ENCODE measurements around the gene PPP1R8. TPM values are rescaled to one million over a fixed set of nuclear protein-coding genes. Genes with fewer than 3 reads are reported as not detected.

Gene PPP1R8
- total and polyA plus RNA-seq, 2 of the 8 experiments (the other 6 are each of a cell fraction or from before 2014, with no cell fraction given): 33.4 to 51.8 TPM

DNA sequence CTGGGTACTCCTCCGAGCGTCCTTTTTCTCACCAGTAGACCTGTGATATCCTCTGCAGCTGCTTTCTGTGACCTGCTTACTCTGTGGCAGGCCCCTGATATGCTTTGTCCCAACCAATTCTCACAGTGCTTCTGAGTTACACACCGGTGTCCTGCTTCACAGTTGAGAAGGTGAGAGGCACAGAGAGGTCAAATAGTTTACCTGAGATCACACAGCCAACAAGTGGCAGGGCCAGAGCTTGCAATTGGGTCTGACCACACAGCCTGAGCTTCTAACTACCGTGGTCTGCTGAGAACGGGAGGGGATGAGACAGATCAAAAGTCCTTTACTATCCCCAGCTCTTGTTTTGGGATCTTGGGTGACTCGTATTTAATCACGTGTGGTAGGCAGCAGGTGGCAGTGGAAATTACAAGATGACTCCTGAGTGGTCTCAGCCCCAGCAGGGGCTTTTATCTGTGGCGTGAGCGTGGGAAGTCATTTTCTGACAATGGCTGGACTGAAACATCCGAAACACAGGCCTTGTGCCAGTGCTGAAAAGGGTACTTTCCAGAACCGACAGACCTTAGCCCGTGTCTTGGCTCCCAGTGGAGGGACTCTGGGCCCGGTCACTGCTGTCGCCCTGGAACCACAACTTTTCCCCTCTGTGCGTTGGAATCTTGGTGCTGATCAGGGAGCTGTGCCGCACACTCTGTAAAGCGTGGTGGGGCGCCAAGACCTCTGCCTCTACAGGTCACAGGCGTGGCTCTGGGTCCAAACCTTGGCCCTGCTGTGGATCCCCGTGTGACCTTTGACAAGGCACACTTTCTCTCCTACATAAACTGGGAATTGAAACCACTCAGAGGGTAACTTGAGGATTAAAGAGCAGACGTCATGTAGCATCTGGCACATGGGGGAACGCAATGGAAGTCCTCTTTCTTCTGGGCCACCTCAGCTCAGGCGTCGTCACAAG, 53.7 kb downstream of the PPP1R8 start:
- Histone ChIP-seq H3K23me2 (ENCODE audit: low read depth, low read length) (no peaks in the 10 kb centered on the region), H2BK5ac (ENCODE audit: low read depth, low read length) (no peak overlapping the region), H3K79me2 (ENCODE audit: control insufficient read depth in 1 of 2, insufficient read depth in 2 of 2, low read length in 2 of 2) (no peaks in the 10 kb centered on the region), H2BK120ac (replicated peaks; ENCODE audit: low read depth, low read length) (no peak overlapping the region), H2BK12ac (ENCODE audit: low read depth, low read length) (no peak overlapping the region), H3K27me3 (replicated peaks in 1 of 4; ENCODE audit: control insufficient read depth in 3 of 4, extremely low read depth in 1 of 4, insufficient read depth in 3 of 4, low read length in 3 of 4) (no peaks in the 10 kb centered on the region), H2AFZ (ENCODE audit: low read length) (no peak overlapping the region), H3K14ac (ENCODE audit: insufficient read length) (no peak overlapping the region), H2BK15ac (ENCODE audit: low read length) (no peak overlapping the region), H3K4me3 (ENCODE audit: extremely low read depth in 1 of 4, insufficient read depth in 2 of 4, low read depth in 3 of 4, low read length in 4 of 4) (no peak overlapping the region), H3K27ac (ENCODE audit: low read depth, low read length) (no peak overlapping the region), H3K4me2 (ENCODE audit: insufficient read depth in 1 of 2, low read depth in 2 of 2, low read length in 2 of 2) (no peak overlapping the region), H3K9ac (replicated peaks in 1 of 4; ENCODE audit: extremely low read depth in 1 of 4, low read depth in 3 of 4, low read length in 3 of 4) (no peak overlapping the region), H3K18ac (ENCODE audit: extremely low read depth, low read length) (no peak overlapping the region), H2BK20ac (ENCODE audit: low read length) (no peak overlapping the region), H4K91ac (replicated peaks; ENCODE audit: insufficient read length, low read length) (no peak overlapping the region), H3K4ac (replicated peaks; ENCODE audit: insufficient read length, low read depth, low read length) (no peak overlapping the region), H3K4me1 (replicated peaks in 1 of 4; ENCODE audit: control insufficient read depth in 3 of 4, insufficient read depth in 4 of 4, low read length in 3 of 4) (no peaks in the 10 kb centered on the region), H3K36me3 (ENCODE audit: control insufficient read depth in 2 of 4, insufficient read depth in 4 of 4, low read length in 3 of 4) (peaks cover 0 to 18% (median 5%) of the 10 kb centered on the region in 4 experiments; a peak in 6 of 8 replicates), H4K8ac (ENCODE audit: extremely low read depth, insufficient read depth, low read length) (no peak overlapping the region), H3K56ac (replicated peaks; ENCODE audit: insufficient read length, low read depth, low read length) (no peak overlapping the region), H4K20me1 (replicated peaks in 1 of 2; ENCODE audit: control insufficient read depth in 1 of 2, insufficient read depth in 2 of 2, low read length in 2 of 2) (no peaks in the 10 kb centered on the region), H3K23ac (ENCODE audit: insufficient read length) (no peak overlapping the region), H2AK5ac (ENCODE audit: low read depth, low read length) (no peak overlapping the region), H3K9me3 (ENCODE audit: insufficient read depth in 2 of 2, low read depth in 1 of 2, low read length in 1 of 2) (no peaks in the 10 kb centered on the region), H3K79me1 (ENCODE audit: low read depth, low read length) (no peaks in the 10 kb centered on the region), H4K5ac (ENCODE audit: insufficient read length, low read depth, low read length) (no peak overlapping the region)
- DNase-seq (ENCODE audit: low read depth in 1 of 2, low spot score in 2 of 2) (no peak), FAIRE-seq (no peak)
- 89% methylated on average over 24 of the region's 24 CpGs; no CpG with 5 or more reads in 1 of the 2 experiments for WGBS, 2 experiments (ENCODE audit: extremely low coverage in 1 of 2, insufficient coverage in 1 of 2, insufficient read length in 1 of 2, insufficient replicate concordance in 2 of 2, low coverage in 1 of 2, low lambda C conversion rate in 2 of 2, missing lambda C conversion rate in 1 of 2)
- ChIA-PET CTCF (ENCODE audit: partially characterized antibody) (interaction anchor here (0.6 to 1.0 kb wide), 2 partner anchors 26 to 116 kb away, joined by 3 read pairs; no protein-coding TSS in a partner anchor), POLR2A (ENCODE audit: partially characterized antibody) (interaction anchor here (0.7 to 3.5 kb wide), 5 partner anchors 8 to 75 kb away, joined by 3 to 17 read pairs (median 4); partner anchors contain the start of gene XKR8)
- TF ChIP-seq JUND (IDR thresholded peaks at IDR 0.05; ENCODE audit: low read length) (no peak), SP2 (IDR thresholded peaks at IDR 0.05; ENCODE audit: low read length) (no peak), ASH2L (IDR thresholded peaks at IDR 0.05; ENCODE audit: low read length) (no peak), NANOG (IDR thresholded peaks at IDR 0.05; ENCODE audit: insufficient read depth, low read depth, low read length, poor library complexity, severe bottlenecking) (no peak), CTCF (IDR thresholded peaks at IDR 0.05; ENCODE audit: control extremely low read depth in 1 of 3, insufficient read depth in 1 of 3, low read depth in 1 of 3, low read length in 3 of 3) (no peak), BCL11A (IDR thresholded peaks at IDR 0.05; ENCODE audit: low read depth in 2 of 2, low read length in 2 of 2) (no peak), POLR2A (IDR thresholded peaks at IDR 0.05; ENCODE audit: control extremely low read depth in 1 of 2, low read depth in 2 of 2, low read length in 2 of 2) (no peak), CEBPB (IDR thresholded peaks at IDR 0.05; ENCODE audit: low read depth, low read length) (no peak), TAF7 (optimal IDR thresholded peaks at IDR 0.05; ENCODE audit: borderline replicate concordance, low read depth, low read length) (no peak)

Data from H1 (cell line).